Heart left ventricle (tissue), 16 donors: Measurements from ENCODE around the gene ACP7. TPM values are rescaled to one million over a fixed set of nuclear protein-coding genes. Genes with fewer than 3 reads are reported as not detected.
"Not testable (repeated sequence)": the region's sequence is repeated elsewhere in the genome, so short reads cannot be mapped to it uniquely, and the experiment has no call there.

Experiments used
- ATAC-seq, 4 donors: fragments of 200-7000 bp; cut with Tn5 transposase; one replicate each; pipeline ENCODE4 v1.9.1; 2020 to 2022; ENCODE audit warnings: moderate library complexity in 4 of 4, mild to moderate bottlenecking in 3 of 4, moderate number of reproducible peaks in 1 of 4
- DNase-seq, 5 donors: peaks; one replicate each; pipeline ENCODE4 v3.0.0-alpha.2; 2020
- H3K27ac ChIP-seq, 12 donors: fragments of 200-600 bp; sonication (generic) in 4 of 12; one replicate each; pipeline versions ENCODE4 v1.5.0 to v1.8.0; 2016 to 2022; ENCODE audit warnings: mild to moderate bottlenecking in 2 of 12
- H3K27me3 ChIP-seq, 9 donors: fragments of 200-600 bp; sonication (generic) in 2 of 9; one replicate each; pipeline versions ENCODE4 v1.5.1 to v1.8.0; 2016 to 2022; ENCODE audit warnings: mild to moderate bottlenecking in 3 of 9
- H3K36me3 ChIP-seq, 9 donors: fragments of 200-600 bp; sonication (generic) in 2 of 9; one replicate each; pipeline versions ENCODE4 v1.5.0 to v1.8.0; 2018 to 2022; ENCODE audit warnings: mild to moderate bottlenecking in 2 of 9
- H3K4me1 ChIP-seq, 12 donors: fragments of 200-600 bp; sonication (generic) in 4 of 12; one replicate each; pipeline versions ENCODE4 v1.5.0 to v1.8.0; 2016 to 2022; ENCODE audit warnings: mild to moderate bottlenecking in 3 of 12
- H3K4me3 ChIP-seq, 12 donors: fragments of 200-600 bp; sonication (generic) in 4 of 12; one replicate each; pipeline versions ENCODE4 v1.5.0 to v1.8.0; 2017 to 2022; ENCODE audit warnings: mild to moderate bottlenecking in 9 of 12, moderate library complexity in 4 of 12
- H3K9me3 ChIP-seq, 12 donors: fragments of 200-600 bp; sonication (generic) in 4 of 12; one replicate each; pipeline versions ENCODE4 v1.5.0 to v1.8.0; 2016 to 2022; ENCODE audit warnings: mild to moderate bottlenecking in 1 of 12
- CTCF ChIP-seq, 12 donors: fragments of 200-600 bp; sonication (generic) in 4 of 12; IDR thresholded peaks; one replicate each; pipeline versions ENCODE4 v1.5.0 to v1.8.0; 2018 to 2022; ENCODE audit warnings: antibody characterized with exemption in 12 of 12, mild to moderate bottlenecking in 5 of 12
- POLR2A ChIP-seq, 2 donors: fragments of 450-650 bp; IDR thresholded peaks; one replicate each; pipeline ENCODE4 v1.6.1; 2017; ENCODE audit warnings: antibody characterized with exemption in 2 of 2, mild to moderate bottlenecking in 2 of 2, moderate library complexity in 2 of 2
- WGBS, 4 donors: extraction: QIAGEN DNeasy Blood & Tissue Kit in 2 of 4; methylation state at CpG; one replicate each; pipeline versions ENCODE4 v1.1.5 to v1.1.7; 2013 to 2018; 5-methylcytosine and 5-hydroxymethylcytosine counted together
- intact Hi-C, 10 donors: fragments of 100-400 bp; cut with DNase I; formaldehyde crosslinking; loops; one replicate each; pipeline versions ENCODE4 v1.11.1 to v1.14.2; 2022
- polyA plus RNA-seq, 2 donors: library from polyadenylated mRNA; stranded (reverse); fragments of 200-250 nt; gene quantifications; one replicate each; pipeline ENCODE4 v1.2.3, GENCODE V29; 2013
- total RNA-seq, 9 donors: library from RNA; depleted of rRNA in 2 of 9; stranded (reverse); fragments of >200 nt in 2 of 9; fragmentation: NEBNext Ultra II Directional in 3 of 9; extraction: Animal tissue kit (Norgen Biotek cat#: 25700) in 3 of 9; gene quantifications; one replicate each; pipeline versions ENCODE4 v1.1.0 to v1.2.4, GENCODE V29; 2016 to 2023
- donor health status: ischemic (EF 13 %, LVEDD 7.1; RV severe dilation, severe dysfunction).
- donor health status: healthy with polysubstance abuse.
- donor health status: DM: no; HTN: yes; CAD: no.
- donor health status: DM: no; HTN: no; CAD: no.
- donor health status: ischemic (EF 25% LVEDD 6.9; RV normal size, moderate dysfunction).
- donor health status: ischemic (EF 25% LVEDD 5.7; RV mildly dilated, moderate dysfunction).
- donor health status: healthy.
- donor health status: DM: yes; HTN: yes; CAD: no.
- donor health status: ischemic (EF 35%, LVEDD 5.7; RV mildly dilated, moderate dysfunction).
- donor health status: nonischemic (EF 11% LVEDD 7.7; RV severe dilation, severe dysfunction).
- donor health status: DM: yes; HTN: yes; CAD: no.
- donor health status: PGD.
- donor health status: ischemic (EF 29% LVEDD 5.4; RV normal size, mild dysfunction).
- donor health status: nonischemic (EF 23%, LVEDD 6.1; RV moderate dilation, normal function).

ACP7 gene
- total and polyA plus RNA-seq, 11 donors, result not detected

GRCh38 chr19:39142630-39143029, 58.5 kb downstream of the ACP7 start:
- intact Hi-C loops, result no loop called here
- WGBS, 4 donors, result 87 to 95% (median 88%) methylated on average over 5 of the region's 5 CpGs
- TF ChIP-seq POLR2A (IDR thresholded peaks at IDR 0.05) (no peak), CTCF (IDR thresholded peaks at IDR 0.05) (no peak)
- DNase-seq, result no peak
- no peak overlapping the region for H3K27ac ChIP-seq
- no peak for ATAC-seq
- H3K4me3 ChIP-seq, result no peak overlapping the region
- no peaks in the 10 kb centered on the region for H3K9me3 ChIP-seq
- H3K27me3 ChIP-seq, result no peaks in the 10 kb centered on the region
- H3K36me3 ChIP-seq, result no peaks in the 10 kb centered on the region
- H3K4me1 ChIP-seq, result peaks cover 0 to 50% (median 29%) of the 10 kb centered on the region in 12 donors

- DNase-seq, ATAC-seq: not testable (repeated sequence)
Measured at GRCh38 chr19:39143757-39144289, 59.7 kb downstream of the ACP7 start.

GRCh38 chr19:39144290-39145071, 60.3 kb downstream of the ACP7 start:
- DNase-seq (no peak), ATAC-seq (peak in 3 of 4 donors; percentile 27 to 65 (median 41))
- WGBS, 4 donors, result 34 to 47% (median 37%) methylated on average over 14 of the region's 14 CpGs
- no peaks in the 10 kb centered on the region for H3K27me3 ChIP-seq
- intact Hi-C loops, result no loop called here
- peaks cover 0 to 44% (median 25%) of the 10 kb centered on the region in 12 donors for H3K4me1 ChIP-seq
- peak overlapping the region in 1 of 12 donors; percentile 13 for H3K4me3 ChIP-seq
- no peaks in the 10 kb centered on the region for H3K36me3 ChIP-seq
- no peak for TF ChIP-seq CTCF (IDR thresholded peaks at IDR 0.05)
- TF ChIP-seq POLR2A (IDR thresholded peaks at IDR 0.05), result no peak
- H3K9me3 ChIP-seq, result no peaks in the 10 kb centered on the region
- H3K27ac ChIP-seq, result peak overlapping the region in 9 of 12 donors; percentile 4 to 84 (median 56)

More at GRCh38 chr19:39143757-39144289, 59.7 kb downstream of the ACP7 start:
- intact Hi-C loops, H3K36me3 ChIP-seq, H3K4me3 ChIP-seq, H3K9me3 ChIP-seq, H3K27me3 ChIP-seq: not testable (repeated sequence)
- H3K4me1 ChIP-seq, result peaks cover 0 to 50% (median 29%) of the 10 kb centered on the region in 12 donors
- peak overlapping the region in 2 of 12 donors; percentile 59 to 84 for H3K27ac ChIP-seq
- WGBS, 4 donors, result 79 to 90% (median 87%) methylated on average over 5 of the region's 5 CpGs

GRCh38 chr19:39145180-39145953, 61.2 kb downstream of the ACP7 start:
- H3K4me1 ChIP-seq, result peaks cover 0 to 35% (median 17%) of the 10 kb centered on the region in 12 donors
- ATAC-seq, result peak; percentile 60 to 86 (median 78)
- WGBS, 4 donors, result 45 to 58% (median 52%) methylated on average over 18 to 26 of the region's 26 CpGs
- no peaks in the 10 kb centered on the region for H3K36me3 ChIP-seq
- peak overlapping the region in 10 of 12 donors; percentile 4 to 84 (median 58) for H3K27ac ChIP-seq
- no peaks in the 10 kb centered on the region for H3K27me3 ChIP-seq
- TF ChIP-seq CTCF (IDR thresholded peaks at IDR 0.05), result no peak
- TF ChIP-seq POLR2A (IDR thresholded peaks at IDR 0.05), result no peak
- no peaks in the 10 kb centered on the region for H3K9me3 ChIP-seq
- peak in 1 of 5 donors; percentile 54 for DNase-seq
- intact Hi-C loops, result no loop called here
- peak overlapping the region in 2 of 12 donors; percentile 11 to 13 for H3K4me3 ChIP-seq
